NCI-H226 (cell line): Measurements from ENCODE around the gene QTRT2.

Source experiments
- DNase-seq: peaks from one replicate; pipeline ENCODE4 v3.0.0-alpha.2; 2015

Gene QTRT2

DNA sequence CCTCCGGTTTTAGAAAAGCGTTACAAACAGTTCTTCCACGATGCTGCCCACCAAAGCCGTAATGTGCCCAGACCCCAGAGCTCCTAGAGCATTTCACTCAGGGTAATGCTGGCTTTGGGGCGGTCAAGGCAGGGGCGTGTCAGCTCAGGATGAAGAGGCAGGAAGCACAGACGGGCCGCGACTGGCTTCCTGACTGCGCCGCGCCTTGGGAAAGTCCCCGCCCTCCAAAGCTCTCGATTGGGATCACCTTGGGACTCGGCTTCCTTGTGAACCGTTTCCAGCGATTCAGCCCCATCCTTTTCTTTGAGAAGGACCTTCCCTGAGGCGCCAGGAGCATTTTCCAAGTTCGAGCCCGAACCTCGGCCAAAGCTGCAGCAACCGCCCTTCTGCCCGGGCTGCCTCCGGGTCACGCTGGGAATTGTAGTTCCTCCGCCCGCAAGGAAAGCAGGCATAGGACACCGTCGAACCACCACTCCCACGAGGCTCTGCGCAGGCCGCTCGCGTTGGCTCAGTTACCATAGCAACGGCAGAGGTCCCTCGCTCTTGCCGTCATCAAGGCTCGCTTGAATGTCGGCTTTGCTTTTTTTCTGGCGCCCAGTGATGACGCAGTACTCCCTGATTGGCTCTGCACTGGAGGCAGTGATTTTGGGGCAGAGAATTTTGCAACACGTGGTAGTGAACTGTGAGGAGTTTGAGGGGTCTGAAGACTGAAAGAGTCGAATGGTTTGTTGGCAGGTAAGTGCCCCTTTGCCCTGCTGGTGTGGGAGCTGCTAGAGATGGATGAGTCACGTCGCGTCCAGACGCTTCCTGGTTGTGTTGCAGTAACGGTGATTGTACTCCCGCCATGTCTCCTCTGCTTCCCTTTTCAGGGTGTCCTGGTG lies at the start of gene QTRT2, which contains the start of gene CCDC191:
Gene QTRT2, plus strand, starts transcription at position 608 of the 881 bp plus-strand sequence. CDS start 8,521 bp downstream, outside the sequence.
Gene CCDC191, minus strand, starts transcription at position 397 of the 881 bp plus-strand sequence. Its CDS starts 60 bp downstream, at position 337.
- peak; percentile 100 for DNase-seq

DNA sequence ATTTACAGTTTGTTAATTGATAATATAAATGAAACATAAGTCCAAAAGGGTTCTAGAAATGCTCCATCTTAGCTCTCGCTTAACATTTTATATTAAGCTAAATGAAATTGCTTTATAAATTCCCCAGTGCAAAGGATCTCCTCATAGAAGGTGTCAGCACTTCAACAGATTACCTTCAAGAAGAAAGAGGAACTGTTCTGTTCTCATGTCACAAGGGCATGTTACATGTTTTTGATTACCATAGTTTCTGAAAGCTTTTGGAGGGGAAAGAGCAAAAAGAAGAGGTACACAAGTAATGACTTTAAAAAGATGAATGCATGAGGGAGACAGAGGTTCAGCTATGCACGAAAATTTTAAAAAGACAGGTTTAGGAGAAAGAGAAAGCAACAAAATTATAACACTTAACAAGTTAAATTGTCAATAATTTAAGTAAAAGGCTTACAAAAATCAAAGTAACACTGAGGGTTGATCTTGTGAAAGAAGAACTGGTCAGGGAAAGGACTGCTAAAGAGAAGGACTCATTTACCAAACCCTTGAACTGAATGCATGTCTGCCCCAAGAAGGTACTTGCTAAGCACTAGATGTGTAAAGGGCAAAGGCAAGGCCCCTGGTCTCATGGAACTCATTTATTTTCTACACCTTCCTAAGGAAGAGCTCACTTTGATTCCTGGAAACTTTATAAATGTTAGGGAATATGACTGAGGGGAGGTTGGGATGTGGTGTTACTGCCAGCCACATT lies 45.3 kb upstream of the QTRT2 start:
- no peak for DNase-seq

DNA sequence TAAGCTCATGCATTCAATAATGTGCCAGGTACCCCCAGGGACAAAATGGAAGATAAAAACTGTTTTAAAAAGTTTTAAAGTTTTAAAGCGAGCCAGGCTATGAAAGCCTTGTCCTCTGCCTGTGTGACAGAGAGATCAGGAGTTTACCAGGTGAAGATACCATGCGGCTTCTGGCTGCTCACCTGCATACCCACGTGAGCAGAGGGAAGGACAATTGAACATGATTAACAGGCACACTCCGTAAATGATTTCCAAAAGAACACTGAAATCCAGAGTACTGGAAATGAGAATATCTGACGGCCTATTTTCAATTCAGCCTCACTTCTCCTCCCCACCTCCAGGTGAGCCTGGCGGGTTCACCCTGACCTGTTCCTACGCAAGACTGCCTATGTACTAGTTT lies 42.3 kb upstream of the QTRT2 start:
- no peak for DNase-seq

DNA sequence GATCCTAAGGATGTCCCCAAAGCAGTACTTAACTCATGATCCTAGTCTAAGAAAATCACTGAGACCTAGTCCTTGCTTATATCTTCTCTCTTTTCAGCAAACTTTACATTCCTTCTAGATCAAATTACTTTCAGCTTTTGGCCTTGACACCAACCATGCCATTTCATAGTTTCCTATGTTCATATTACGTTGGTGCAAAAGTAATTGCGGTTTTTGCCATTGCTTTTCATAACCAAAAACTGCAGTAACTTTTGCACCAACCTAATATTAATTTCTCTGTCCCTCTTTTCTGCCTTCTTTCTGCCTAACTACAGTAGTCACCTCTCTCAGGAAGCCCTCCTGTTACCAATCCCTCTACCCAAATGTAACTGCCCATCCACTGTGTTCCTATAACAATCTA lies 37.1 kb upstream of the QTRT2 start:
- DNase-seq = no peak

DNA sequence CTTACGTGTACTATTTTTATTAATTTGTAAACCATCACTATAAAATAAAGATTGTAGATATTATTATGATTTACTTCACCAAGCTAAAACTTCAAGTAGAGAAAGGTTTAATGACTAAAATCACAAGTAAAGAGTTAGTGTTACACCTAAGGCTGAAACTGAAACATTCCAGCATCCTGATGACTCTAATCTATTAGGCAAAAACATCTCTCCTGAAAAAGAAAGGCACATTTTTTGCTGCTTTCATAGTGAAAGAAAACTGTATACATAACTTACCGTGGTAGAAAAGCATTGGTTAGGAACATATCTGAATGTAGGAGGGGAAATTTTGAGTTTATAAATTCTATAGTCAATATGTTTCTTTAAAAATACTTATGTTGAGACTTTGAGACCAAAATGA lies 35.6 kb upstream of the QTRT2 start:
- DNase-seq = no peak

DNA sequence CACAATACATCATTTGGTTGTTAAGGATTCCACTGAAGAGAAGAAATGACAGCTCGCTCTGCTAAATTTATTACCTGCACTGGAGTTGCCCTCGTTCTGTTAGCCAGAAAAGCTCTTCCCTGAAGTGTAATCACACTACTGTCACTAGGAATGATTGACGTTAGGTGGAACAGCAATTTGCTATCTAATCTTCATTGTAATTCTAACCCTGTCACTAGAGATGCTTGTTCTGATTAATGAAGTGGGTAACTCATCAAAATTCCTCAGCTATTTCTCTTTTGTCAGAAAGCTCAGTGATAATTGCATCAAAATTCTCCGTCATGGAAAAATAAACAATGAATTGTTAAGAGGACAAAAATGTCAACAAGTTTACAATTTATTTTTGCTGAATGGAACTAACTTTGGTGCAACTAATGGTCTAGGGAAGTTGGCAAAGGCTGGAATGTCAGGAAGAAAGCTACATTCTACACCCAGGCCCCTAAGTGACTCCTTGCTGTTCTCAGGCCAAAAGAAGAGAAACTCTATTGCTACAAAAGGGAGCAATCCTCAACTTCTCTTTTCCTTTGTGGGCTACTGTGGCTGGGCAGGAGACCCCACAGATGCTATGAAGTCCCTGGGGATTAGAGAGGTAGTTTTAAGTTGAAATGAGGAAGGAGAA lies 34.3 kb upstream of the QTRT2 start:
- peak; percentile 8 for DNase-seq

DNA sequence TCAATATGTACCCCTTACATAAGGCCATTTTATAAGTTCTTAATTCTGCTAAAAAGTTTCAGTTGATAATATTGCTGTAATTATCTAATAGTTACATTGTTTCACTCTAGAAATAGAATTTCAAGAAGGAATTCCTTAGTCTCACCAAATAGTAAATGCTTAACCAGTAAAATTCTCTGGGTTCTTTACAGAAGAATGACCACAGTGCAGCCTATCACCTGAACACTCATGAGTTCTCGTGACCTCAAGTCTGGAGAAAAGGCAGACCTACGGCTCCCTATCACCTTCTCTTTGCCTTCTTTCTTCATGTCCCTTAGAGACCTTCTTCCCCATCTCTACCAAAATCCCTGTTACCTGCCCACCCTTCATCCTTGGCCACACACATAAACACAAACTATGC lies 31.1 kb upstream of the QTRT2 start:
- no peak for DNase-seq

DNA sequence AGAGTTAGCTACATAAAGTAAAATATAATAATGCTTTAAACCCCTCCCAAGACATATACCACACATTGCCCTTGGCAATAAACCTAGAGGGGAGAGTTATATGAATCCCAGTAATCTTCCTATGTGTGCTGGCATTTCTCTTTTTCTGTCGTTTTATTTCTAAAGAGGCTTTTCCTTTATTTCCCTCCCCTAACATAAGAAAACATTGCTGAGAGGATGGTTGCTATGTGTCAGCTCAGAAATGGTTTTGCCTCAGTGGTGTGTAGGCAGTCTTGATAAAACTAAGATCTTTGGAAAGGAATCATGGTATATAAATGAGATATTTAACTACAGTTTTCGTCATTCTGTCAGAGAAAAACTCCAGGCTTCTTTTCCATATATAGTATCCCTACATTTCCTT lies 30.2 kb upstream of the QTRT2 start:
- no peak for DNase-seq

DNA sequence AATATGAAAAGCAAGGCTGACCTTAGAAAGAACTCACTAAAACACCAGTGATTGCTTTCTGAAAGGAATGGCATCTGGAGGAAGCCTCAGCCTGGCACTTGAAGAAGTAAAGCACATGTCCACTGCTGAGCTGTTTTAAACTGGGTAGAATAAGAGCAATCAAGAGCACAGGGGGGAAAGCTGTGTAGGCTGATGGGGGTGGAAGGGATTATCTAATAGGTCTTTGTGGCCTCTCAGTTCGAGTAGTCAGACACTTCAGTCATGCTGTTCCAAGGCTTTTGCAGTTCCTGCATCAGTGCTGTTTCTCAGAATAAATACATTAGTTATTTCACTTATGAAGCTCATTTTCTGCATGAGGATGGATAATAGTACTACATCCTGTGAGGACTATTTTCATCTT lies 22.8 kb upstream of the QTRT2 start:
- no peak for DNase-seq

DNA sequence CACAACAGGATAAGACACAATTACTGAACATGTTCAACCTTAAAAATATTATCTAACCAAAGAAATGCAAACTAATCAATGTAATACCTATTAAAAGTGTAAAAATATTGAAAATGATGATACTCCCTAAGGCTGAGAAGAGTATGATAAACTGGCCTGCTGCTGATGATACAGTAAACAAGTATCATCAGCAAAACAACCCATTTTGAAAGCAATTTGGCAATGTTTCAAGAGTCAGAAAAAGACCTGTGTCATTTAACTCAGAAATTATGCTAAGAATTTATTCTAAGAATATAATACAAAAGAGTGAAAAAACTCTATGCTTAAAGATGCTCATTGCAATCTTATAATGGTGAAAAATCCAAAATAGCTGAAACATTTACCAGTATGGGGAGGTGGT lies 22.3 kb upstream of the QTRT2 start:
- DNase-seq = no peak

DNA sequence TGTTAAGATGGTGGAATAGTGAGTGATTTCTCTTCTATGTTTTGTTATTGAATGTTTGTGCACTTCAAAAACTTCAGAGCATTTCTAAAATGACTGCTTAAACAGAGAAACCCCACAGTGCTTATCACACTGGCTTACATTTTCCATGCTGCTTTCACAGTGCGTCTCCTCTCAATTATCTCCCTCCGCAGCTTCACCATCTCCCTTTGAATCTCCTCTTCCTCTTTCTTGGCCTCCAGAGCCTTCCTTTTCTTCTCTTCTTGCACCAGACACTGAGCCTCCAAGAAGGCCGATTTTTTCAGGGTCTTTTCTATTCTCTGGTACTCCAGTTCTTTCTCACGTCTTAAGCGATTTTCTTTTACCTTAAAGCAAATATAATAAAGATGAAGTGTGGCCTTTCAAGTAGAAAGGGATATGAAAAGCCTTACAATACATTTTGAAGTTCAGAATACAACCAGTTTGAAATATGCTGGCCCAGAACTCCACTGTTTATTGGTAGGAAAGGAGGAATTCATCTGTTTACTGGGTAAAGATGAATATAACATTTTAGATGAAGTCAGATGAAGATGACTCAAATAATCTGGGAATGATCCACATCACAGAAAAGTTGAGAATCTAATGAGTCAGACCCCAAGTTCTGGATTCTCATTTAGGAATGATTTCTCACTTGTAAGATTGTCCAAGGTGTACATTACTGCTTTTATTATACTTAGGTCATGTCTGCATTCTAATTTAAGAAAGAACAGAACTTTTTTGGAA lies 21.6 kb upstream of the QTRT2 start:
- DNase-seq = peak; percentile 8

DNA sequence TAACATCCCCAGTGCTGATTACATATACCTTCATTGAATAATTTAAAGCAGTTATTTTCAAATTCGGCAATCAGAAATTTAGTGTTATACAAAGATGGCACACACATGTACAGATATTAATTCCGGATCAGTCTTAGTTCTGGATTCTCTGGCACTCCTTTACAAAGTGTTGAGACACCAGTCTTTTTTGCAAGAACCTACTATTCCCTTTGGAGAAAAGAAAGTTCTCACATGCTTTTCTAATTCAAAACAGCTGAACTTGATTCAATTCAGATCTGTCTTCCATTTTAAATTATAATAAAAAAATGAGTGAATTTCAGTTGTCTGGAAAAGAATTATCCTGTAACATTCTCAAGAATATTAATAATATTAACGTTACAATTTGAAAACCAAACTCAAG lies 20.6 kb upstream of the QTRT2 start:
- DNase-seq = no peak

DNA sequence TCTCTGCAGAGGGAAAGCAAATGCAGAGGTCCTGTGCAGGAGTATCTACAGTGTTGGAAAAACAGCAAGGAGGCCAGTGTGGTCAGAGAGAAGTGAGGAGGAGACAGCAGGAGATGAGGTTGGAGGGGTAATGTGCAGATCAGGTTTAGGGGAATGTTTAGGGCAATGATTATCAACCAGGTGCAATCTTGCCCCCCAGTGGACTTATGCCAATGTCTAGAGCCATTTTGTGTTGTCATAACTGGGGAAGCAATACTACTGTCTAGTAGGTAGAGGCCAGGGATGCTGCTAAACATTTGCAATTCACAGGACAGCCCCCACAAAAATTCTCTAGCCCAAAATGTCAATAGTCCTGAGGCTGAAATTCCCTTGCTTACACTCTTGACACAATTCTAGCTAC lies 13.3 kb upstream of the QTRT2 start:
- DNase-seq = no peak

DNA sequence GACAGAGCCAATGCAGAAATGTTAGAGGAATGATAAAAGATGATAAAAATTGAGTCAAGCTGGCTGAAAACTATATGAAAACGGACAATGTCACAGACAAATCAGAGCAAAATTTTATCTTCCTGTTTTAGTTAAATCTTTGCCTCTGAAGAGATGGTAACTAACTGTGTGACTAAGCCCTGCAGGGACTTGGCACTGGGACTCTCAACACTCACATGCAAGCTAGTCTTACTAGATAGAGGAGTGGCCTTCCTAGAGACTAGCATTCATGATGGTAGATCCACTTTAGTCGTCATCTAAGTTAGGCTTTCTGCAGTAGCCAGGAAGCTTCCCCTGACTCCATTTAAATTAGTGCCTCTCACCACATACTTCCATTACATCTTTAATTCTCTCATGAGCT lies 4.3 kb upstream of the QTRT2 start:
- DNase-seq = no peak

DNA sequence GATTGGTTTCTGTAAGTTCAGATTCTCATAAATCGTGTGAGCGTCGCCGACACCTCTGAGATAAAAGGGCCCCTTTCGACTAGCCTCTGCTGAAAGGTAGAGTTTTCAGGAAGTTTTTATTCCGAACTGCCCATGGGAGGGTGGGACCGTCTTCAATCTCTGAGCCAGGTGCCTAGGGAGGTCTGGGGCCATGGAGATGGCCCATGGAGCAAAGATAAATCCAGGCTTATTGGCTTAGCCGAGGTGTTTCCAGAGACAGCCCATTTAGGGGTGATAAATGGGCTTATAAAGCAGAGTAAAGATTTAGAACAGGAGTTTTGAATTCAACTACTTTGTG lies 442 bp downstream of the QTRT2 start:
- DNase-seq = no peak

DNA sequence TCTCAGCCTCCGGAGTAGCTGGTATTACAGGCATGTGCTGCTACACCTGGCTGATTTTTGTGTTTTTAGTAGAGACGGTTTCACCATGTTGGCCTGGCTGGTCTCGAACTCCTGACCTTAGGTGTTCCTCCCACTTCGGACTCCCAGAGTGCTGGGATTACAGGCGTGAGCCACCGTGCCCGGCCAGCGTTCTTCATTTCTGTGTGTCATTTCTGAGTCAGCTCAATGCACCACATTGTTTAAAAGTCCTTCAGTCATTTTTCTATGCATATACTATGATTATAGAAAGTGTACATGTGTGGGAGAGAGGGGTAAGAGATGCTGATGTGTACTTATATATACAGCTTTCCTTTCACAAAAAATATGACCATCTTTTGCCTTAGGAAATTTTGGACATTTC lies 2.1 kb downstream of the QTRT2 start:
- DNase-seq = no peak

DNA sequence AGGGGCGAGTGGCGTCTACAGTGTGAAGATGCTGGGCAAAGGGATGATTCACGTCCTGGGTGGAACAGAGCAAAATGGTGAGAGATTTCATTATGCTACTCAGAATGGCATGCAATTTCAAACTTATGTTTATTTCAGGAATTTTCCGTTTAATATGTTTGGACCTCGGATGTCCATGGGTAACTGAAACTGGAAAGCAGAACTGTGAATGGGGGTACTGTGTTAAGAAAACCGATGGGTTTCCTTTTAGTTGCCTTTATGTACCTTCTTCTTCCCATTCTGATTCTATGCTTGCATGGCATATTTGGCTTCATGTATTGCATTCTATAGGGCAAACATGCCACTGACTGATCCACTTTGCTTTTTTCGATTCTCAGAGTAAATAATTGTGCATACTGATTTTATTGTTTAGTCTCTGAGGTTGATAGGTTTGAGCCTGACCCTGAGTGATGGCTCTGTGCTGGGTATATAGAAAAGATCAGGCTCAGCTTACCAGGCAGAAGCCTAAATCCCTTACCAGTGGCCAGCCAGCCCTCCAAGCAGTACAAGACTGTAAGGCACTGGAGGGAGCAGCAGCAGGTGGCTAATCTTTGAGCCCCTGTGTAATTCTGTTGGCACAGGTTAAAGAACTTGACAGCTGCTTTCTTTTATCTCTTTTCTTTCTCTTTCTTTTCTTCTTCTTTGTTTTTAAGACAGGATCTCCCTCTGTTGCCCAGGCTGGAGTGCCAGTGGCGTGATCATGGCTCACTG lies 4.5 kb downstream of the QTRT2 start:
- no peak for DNase-seq

DNA sequence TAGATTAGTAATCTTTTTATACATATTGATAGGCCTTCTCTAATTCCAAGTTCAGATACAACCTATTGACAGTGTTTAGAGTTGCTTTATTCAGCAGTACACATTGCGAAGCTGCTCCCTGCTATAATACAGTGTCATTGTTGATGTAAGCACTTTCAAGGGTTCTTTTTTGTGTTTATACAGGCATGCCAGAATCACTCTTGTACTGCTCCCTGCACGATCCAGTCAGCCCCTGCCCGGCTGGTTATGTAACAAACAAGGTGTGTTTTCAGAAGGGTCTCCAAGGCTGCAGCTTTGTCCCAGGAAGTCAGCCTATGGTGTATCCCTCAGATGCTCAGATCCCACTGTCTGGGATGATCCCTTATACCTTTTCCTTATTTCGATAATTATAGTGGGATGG lies 11.3 kb downstream of the QTRT2 start:
- DNase-seq = no peak

DNA sequence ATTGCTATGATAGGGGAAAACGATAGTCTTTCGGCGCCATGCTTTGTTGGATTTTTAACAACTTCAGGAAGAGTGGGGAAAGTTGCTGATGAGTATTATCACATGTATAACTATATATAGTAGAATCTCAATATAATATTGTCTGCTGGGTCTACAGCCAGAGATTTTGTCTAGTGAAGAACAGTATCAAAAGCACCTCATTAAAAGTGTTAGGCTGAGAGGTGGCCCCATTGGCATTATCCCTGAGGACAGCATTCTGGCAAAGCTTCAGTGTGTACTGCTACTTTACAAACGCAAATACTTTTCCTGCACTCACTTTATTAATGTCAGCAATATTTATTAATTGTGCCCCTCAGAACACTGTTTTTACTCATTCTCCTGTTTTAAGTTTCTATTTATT lies 11.8 kb downstream of the QTRT2 start:
- no peak for DNase-seq

DNA sequence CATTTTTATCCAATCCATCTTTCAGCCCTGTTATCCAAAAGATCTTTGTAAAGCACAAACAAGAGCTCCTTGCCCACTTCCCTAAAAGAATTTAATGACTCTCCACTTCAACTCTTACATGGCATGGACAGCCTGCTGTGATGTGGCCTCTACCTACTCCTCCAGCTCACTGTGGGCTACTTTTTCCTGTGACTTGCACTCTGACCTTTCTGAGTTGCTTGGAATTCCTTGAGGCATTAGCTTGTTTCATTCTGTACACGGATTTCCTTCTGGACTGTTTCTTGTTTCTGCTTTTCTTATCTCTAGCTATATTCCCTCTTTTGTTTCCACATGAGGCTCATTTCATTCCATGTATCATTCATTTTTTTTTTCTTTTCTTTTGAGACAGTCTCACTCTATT lies 15.2 kb downstream of the QTRT2 start:
- no peak for DNase-seq

DNA sequence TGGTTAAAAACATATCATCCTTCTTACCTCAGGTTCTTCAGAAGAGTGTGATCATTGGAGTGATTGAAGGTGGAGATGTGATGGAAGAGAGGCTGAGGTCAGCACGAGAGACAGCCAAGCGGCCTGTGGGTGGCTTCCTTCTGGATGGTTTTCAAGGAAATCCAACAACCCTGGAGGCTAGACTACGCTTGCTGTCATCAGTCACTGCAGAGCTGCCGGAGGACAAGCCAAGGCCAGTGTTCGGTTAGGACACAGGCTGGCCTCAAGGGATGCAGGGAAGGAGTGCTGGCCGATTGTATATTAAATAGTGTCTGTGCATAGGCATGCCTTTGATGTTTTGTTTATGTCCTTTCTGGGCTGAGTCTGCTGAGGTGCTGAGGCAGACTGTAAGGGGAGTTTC lies 20.2 kb downstream of the QTRT2 start:
- DNase-seq = no peak

DNA sequence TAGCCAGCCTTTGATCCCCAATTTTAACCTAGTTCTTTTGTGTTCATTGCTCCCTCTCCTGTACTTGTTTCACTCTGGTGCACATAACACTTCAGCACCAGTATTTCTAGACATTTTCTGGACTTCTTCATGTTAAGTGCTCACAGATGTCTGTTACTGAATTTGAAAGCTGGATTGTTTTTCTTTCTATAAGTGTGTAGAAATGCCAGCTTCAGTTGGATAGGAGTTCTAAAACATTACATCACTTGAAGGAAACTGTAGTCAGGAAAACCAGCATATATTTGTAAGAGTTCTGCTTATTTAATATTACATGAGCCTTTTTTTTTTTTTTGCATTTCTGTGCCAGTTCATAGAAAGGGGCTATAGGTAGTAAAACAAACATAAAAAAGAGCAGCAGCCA lies 21.6 kb downstream of the QTRT2 start:
- no peak for DNase-seq
